HepG2 (cell line): ENCODE results near the gene BIRC3. TPM values are rescaled to one million over a fixed set of nuclear protein-coding genes. Genes with fewer than 3 reads are reported as not detected.
A peak's percentile ranks its signal among the peaks of the same experiment; 100 is the strongest.

Experiments
- JARID2 ChIP-seq: sonication (generic); formaldehyde crosslinking; IDR thresholded peaks from 2 replicates; pipeline ENCODE4 v1.8.1; 2023; ENCODE audit warnings: missing genetic modification reagents, inconsistent platforms; ENCODE audit not compliant: insufficient replicate concordance
- KLF16 ChIP-seq, 2 experiments: sonication (generic) in 1 of 2; formaldehyde crosslinking in 1 of 2; IDR thresholded peaks; 2 replicates each; pipeline versions ENCODE4 v1.6.1 to v1.8.0; 2016 to 2023; ENCODE audit warnings: missing genetic modification reagents in 2 of 2, missing compliant biosample characterization in 1 of 2
- ONECUT2 ChIP-seq: sonication (generic); formaldehyde crosslinking; IDR thresholded peaks from 2 replicates; pipeline ENCODE4 v1.4.0; 2020; ENCODE audit warnings: missing genetic modification reagents
- RORA ChIP-seq: sonication (generic); formaldehyde crosslinking; IDR thresholded peaks from 2 replicates; pipeline ENCODE4 v1.5.0; 2020; ENCODE audit warnings: mild to moderate bottlenecking, missing genetic modification reagents, moderate library complexity
- SAFB2 ChIP-seq: sonication (generic); formaldehyde crosslinking; IDR thresholded peaks from 2 replicates; pipeline ENCODE4 v1.5.1; 2020; ENCODE audit warnings: missing genetic modification reagents, low read depth, mild to moderate bottlenecking, borderline replicate concordance
- TEAD3 ChIP-seq: optimal IDR thresholded peaks from 2 replicates; pipeline ENCODE3; 2016; ENCODE audit warnings: borderline replicate concordance
- U2AF2 ChIP-seq: fragments of 200-400 bp; formaldehyde crosslinking; IDR thresholded peaks from 2 replicates; pipeline ENCODE4 v1.6.1; 2017; ENCODE audit warnings: low read depth, mild to moderate bottlenecking, low read length
- ZNF343 ChIP-seq: sonication (generic); formaldehyde crosslinking; IDR thresholded peaks from 2 replicates; pipeline ENCODE4 v1.4.0; 2020; ENCODE audit warnings: mild to moderate bottlenecking, missing genetic modification reagents
- ZNF574 ChIP-seq: sonication (generic); formaldehyde crosslinking; IDR thresholded peaks from 2 replicates; pipeline ENCODE4 v1.4.0; 2020; ENCODE audit warnings: missing genetic modification reagents
- ZNF687 ChIP-seq: sonication (generic); formaldehyde crosslinking; IDR thresholded peaks from 2 replicates; pipeline ENCODE4 v1.5.1; 2020; ENCODE audit warnings: mild to moderate bottlenecking, missing genetic modification reagents, moderate library complexity
- polyA plus RNA-seq, 8 experiments: library from polyadenylated mRNA; depleted of rRNA in 3 of 8; stranded (reverse) in 7 of 8; unstranded in 1 of 8; fragments of >200 nt; fragmentation: Illumina TruSeq in 4 of 8; extraction: Trizol in 4 of 8; gene quantifications; 2 replicates each; pipeline versions ENCODE4 v1.2.1 to v1.2.3, GENCODE V29; 2011 to 2016; ENCODE audit warnings: low read depth in 4 of 8, missing spikeins in 1 of 8, mixed read lengths in 1 of 8; ENCODE audit not compliant: insufficient read depth in 1 of 8
- total RNA-seq, 5 experiments: library from RNA; depleted of rRNA; stranded (reverse); fragments of >200 nt; fragmentation: Illumina TruSeq; extraction: Trizol; gene quantifications; 2 replicates each; pipeline ENCODE4 v1.2.3, GENCODE V29; 2016; ENCODE audit warnings: low read depth in 1 of 5
- TF ChIP-seq, protein P1 (sequence below): sonication (generic); formaldehyde crosslinking; IDR thresholded peaks from 2 replicates; pipeline ENCODE4 v1.9.0; 2022; ENCODE audit warnings: missing genetic modification reagents, mild to moderate bottlenecking, borderline replicate concordance
- TF ChIP-seq, protein P2 (sequence below): IDR thresholded peaks from 2 replicates; pipeline ENCODE4 v1.6.1; 2016; ENCODE audit warnings: missing compliant biosample characterization, missing genetic modification reagents, borderline replicate concordance
- TF ChIP-seq, protein P3 (sequence below): sonication (generic); formaldehyde crosslinking; IDR thresholded peaks from 2 replicates; pipeline ENCODE4 v1.4.0; 2020; ENCODE audit warnings: mild to moderate bottlenecking, missing genetic modification reagents

Gene BIRC3
- total and polyA plus RNA-seq, 2 of the 13 experiments (the other 11 are each of a cell fraction or from before 2014, with no cell fraction given) = 0.41 to 4.2 TPM

GRCh38 chr11:102346748-102347461, 29.6 kb downstream of the BIRC3 start, which contains the start of gene BIRC2 (continued):
- TF ChIP-seq RORA (CRISPR knock-in tag) = no peak
- TF ChIP-seq JARID2 (CRISPR knock-in tag) = peak; percentile 40
- TF ChIP-seq, protein P1, sequence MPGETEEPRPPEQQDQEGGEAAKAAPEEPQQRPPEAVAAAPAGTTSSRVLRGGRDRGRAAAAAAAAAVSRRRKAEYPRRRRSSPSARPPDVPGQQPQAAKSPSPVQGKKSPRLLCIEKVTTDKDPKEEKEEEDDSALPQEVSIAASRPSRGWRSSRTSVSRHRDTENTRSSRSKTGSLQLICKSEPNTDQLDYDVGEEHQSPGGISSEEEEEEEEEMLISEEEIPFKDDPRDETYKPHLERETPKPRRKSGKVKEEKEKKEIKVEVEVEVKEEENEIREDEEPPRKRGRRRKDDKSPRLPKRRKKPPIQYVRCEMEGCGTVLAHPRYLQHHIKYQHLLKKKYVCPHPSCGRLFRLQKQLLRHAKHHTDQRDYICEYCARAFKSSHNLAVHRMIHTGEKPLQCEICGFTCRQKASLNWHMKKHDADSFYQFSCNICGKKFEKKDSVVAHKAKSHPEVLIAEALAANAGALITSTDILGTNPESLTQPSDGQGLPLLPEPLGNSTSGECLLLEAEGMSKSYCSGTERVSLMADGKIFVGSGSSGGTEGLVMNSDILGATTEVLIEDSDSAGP (CRISPR knock-in tag) = peak; percentile 94
- TF ChIP-seq U2AF2 = no peak
- peak in 1 of 2 experiments; percentile 61; a peak in 2 of 4 replicates for TF ChIP-seq KLF16 (CRISPR knock-in tag; IDR thresholded peaks at IDR 0.05)
- peak; percentile 86 for TF ChIP-seq ZNF574 (CRISPR knock-in tag)
- TF ChIP-seq ZNF687 (CRISPR knock-in tag) = peak; percentile 98
- TF ChIP-seq, protein P2, sequence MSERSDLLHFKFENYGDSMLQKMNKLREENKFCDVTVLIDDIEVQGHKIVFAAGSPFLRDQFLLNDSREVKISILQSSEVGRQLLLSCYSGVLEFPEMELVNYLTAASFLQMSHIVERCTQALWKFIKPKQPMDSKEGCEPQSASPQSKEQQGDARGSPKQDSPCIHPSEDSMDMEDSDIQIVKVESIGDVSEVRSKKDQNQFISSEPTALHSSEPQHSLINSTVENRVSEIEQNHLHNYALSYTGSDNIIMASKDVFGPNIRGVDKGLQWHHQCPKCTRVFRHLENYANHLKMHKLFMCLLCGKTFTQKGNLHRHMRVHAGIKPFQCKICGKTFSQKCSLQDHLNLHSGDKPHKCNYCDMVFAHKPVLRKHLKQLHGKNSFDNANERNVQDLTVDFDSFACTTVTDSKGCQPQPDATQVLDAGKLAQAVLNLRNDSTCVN (CRISPR knock-in tag) = no peak
- TF ChIP-seq SAFB2 = peak; percentile 91; the same call in 1 of the 2 replicates
- TF ChIP-seq, protein P3, sequence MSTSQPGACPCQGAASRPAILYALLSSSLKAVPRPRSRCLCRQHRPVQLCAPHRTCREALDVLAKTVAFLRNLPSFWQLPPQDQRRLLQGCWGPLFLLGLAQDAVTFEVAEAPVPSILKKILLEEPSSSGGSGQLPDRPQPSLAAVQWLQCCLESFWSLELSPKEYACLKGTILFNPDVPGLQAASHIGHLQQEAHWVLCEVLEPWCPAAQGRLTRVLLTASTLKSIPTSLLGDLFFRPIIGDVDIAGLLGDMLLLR (CRISPR knock-in tag) = peak; percentile 12; the same call in 1 of the 2 replicates
- TF ChIP-seq ONECUT2 = no peak
- TF ChIP-seq TEAD3 (CRISPR knock-in tag) = peak; percentile 64
- no peak for TF ChIP-seq ZNF343 (CRISPR knock-in tag)
